ENCODE data around the gene ATP2A1.
"Not testable (repeated sequence)": the region's sequence is repeated elsewhere in the genome, so short reads cannot be mapped to it uniquely, and the experiment has no call there.

GRCh38 chr16:28926284-28926683 lies 48.0 kb downstream of the ATP2A1 start:
- not testable (repeated sequence) for TF ChIP-seq POLR2A (IDR thresholded peaks at IDR 0.05); CTCF (IDR thresholded peaks at IDR 0.05); POLR2AphosphoS5 (IDR thresholded peaks at IDR 0.05; ENCODE audit: insufficient read depth in 1 of 2, low read depth in 1 of 2)

Measured in vagina (tissue), 2 donors.